Kidney epithelial cell (primary cell): ENCODE data around the gene FRMPD1. TPM values are rescaled to one million over a fixed set of nuclear protein-coding genes. Genes with fewer than 3 reads are reported as not detected.

ENCODE experiments used
- DNase-seq: peaks from one replicate; pipeline ENCODE4 v3.0.0-alpha.2; 2010; ENCODE audit warnings: low read depth
- H3K27me3 ChIP-seq: 2 replicates; pipeline ENCODE4 v1.6.0; 2011; ENCODE audit warnings: low read length; ENCODE audit not compliant: control insufficient read depth, insufficient read depth
- H3K36me3 ChIP-seq: 2 replicates; pipeline ENCODE4 v1.5.1; 2011; ENCODE audit warnings: low read length; ENCODE audit not compliant: control insufficient read depth, insufficient read depth
- H3K4me3 ChIP-seq: 2 replicates; pipeline ENCODE4 v1.5.1; 2011; ENCODE audit warnings: low read depth, mild to moderate bottlenecking, control low read depth, low read length
- total RNA-seq: library from RNA; depleted of rRNA; stranded (reverse); fragments of >200 nt; gene quantifications from 2 replicates; pipeline ENCODE4 v1.2.3, GENCODE V29; 2015
- TF ChIP-seq, protein P1 (sequence below): IDR thresholded peaks from 2 replicates; pipeline ENCODE4 v1.5.1; 2011; ENCODE audit warnings: mild to moderate bottlenecking, moderate library complexity, low read length, control low read depth, inconsistent platforms; ENCODE audit not compliant: insufficient read depth, poor library complexity, severe bottlenecking

FRMPD1 gene
- total RNA-seq, 1 donor from 2014 or later, result 0.04 TPM

DNA sequence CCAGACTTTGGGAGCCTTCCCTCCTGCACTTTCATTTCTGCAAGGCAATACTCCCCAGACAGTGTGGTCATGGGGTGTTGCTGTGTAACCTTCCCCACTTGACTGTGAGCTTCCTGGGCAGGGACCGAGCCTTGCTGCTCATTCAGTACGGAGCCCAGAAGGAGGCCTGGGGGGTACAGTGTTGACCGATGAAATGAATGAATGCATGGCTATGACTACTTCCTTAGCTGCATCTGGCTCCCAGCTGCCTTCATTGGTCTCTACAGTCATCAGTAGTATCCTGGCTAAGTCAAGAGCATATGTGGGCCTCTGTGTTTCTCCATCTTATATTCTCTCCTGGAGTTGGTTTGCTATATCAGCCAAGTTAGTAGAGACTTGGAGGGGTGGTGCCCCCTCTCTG lies 9.9 kb downstream of the FRMPD1 start:
- H3K27me3 ChIP-seq, result peaks cover 19% of the 10 kb centered on the region
- TF ChIP-seq, protein P1, sequence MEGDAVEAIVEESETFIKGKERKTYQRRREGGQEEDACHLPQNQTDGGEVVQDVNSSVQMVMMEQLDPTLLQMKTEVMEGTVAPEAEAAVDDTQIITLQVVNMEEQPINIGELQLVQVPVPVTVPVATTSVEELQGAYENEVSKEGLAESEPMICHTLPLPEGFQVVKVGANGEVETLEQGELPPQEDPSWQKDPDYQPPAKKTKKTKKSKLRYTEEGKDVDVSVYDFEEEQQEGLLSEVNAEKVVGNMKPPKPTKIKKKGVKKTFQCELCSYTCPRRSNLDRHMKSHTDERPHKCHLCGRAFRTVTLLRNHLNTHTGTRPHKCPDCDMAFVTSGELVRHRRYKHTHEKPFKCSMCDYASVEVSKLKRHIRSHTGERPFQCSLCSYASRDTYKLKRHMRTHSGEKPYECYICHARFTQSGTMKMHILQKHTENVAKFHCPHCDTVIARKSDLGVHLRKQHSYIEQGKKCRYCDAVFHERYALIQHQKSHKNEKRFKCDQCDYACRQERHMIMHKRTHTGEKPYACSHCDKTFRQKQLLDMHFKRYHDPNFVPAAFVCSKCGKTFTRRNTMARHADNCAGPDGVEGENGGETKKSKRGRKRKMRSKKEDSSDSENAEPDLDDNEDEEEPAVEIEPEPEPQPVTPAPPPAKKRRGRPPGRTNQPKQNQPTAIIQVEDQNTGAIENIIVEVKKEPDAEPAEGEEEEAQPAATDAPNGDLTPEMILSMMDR, result no peak
- no peak for DNase-seq
- H3K36me3 ChIP-seq, result no peaks in the 10 kb centered on the region
- no peak overlapping the region for H3K4me3 ChIP-seq

DNA sequence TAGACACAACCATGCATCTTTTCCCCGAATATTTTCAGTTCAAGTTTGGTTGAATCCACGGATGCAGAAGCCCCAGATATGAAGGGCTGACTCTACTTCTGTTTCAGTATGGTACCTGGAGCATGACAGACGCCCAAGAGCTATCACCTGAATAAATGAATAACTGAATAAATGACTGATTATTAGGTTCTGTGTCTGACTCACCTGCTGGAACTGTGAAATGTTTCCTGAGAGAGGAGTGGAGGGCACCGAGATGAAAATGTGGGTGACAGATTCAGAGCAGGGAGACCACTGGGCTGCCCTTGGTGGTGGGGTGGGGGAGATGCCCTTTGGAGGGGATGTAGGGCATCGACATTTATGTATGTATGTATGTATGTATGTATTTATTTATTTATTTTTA lies 13.2 kb downstream of the FRMPD1 start:
- TF ChIP-seq, protein P1, result no peak
- H3K4me3 ChIP-seq, result no peak overlapping the region
- DNase-seq, result no peak
- peaks cover 20% of the 10 kb centered on the region for H3K27me3 ChIP-seq
- no peaks in the 10 kb centered on the region for H3K36me3 ChIP-seq

DNA sequence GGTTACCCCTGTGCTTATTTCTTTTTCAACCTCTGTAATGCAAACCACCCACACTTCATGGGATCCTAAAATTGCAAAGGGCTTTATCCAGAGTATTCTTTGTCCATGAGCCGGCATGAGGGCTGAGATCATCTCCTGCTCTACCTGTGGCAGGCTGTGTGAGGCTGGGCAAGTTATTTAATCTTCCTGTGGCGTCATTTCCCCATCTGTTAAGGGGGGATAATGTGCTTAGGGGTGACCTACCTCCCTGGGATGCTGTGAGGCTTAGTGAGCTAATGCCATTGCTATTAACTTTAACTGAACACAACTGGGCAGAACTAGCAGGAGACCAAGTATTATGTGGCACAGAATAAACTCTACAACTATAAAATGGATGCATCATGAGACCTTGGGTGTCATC lies 17.0 kb downstream of the FRMPD1 start:
- no peak for DNase-seq
- H3K36me3 ChIP-seq, result no peaks in the 10 kb centered on the region
- H3K27me3 ChIP-seq, result peaks cover 11% of the 10 kb centered on the region
- TF ChIP-seq, protein P1, result no peak
- H3K4me3 ChIP-seq, result no peak overlapping the region

DNA sequence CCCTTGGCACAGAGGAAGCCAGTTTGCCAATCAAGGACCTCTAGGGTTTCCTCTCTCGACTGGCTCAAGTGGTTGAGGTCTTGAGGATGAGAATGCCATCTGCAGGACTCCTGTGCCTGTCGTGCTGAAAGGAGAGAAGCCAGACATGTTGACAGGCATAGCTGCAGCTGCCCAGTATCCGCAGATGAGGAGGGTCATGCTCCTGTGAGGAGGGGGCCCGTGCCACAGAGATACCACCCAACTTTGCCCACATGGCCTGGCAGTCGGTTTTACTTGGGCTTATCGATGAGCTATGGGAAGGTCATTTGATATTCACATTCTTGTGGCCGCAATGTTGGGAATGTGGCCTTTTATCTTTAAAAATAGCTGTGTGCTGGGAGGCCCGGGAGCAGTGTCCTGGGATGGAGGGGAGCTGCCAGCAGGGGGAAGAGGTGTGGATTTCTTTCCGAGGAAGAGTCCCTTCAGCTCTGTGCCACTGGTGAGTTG lies 17.4 kb downstream of the FRMPD1 start:
- H3K4me3 ChIP-seq, result no peak overlapping the region
- TF ChIP-seq, protein P1, result no peak
- H3K27me3 ChIP-seq, result peaks cover 11% of the 10 kb centered on the region
- H3K36me3 ChIP-seq, result no peaks in the 10 kb centered on the region
- DNase-seq, result no peak

DNA sequence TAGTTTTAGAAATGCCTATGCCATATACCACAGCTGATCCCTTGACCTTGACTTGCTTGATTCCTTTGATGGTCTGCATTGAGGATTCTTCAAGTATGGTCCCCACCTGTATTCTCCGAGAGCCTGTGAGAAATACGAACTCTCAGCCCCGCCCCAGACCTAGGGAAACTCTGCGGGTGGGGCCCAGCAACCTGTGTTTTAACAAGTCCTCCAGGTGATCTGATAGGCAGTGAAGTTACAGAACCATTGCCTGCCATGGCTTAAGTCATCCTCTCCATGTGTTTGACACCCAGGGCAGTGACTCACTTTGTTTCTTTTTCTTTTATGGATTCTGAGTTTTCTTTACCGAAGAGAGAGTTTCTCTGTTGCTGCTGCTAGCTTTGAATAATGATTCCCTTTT lies 18.5 kb downstream of the FRMPD1 start:
- TF ChIP-seq, protein P1, result no peak
- no peak for DNase-seq
- peaks cover 11% of the 10 kb centered on the region for H3K27me3 ChIP-seq
- no peaks in the 10 kb centered on the region for H3K36me3 ChIP-seq
- H3K4me3 ChIP-seq, result no peak overlapping the region

DNA sequence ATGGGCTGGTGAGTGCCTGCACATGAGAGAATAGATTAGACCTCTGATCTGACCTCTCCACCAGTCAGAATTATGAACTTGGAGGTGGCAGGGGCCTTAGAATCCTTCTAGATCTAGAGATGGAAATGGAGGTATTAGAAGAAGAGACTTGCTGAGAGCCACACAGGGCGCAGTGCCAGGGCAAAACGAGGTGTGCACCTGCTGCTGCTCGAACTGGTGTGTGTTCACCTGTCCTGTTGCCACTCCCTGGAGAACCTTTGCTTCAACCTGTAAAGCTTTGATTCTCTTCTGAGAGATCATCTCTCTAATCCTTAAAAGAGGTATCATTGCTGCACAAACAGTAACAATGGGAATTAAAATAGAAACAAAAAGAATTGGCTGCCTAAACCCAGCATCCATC lies 24.9 kb downstream of the FRMPD1 start:
- TF ChIP-seq, protein P1, result no peak
- Histone ChIP-seq H3K4me3 (no peak overlapping the region), H3K27me3 (peaks cover 5% of the 10 kb centered on the region), H3K36me3 (no peaks in the 10 kb centered on the region)
- no peak for DNase-seq
